Breast epithelium (tissue), 3 donors: ENCODE results near the gene SYT2.

Experiments
- CTCF ChIP-seq, 3 donors: fragments of 450-650 bp; IDR thresholded peaks; one replicate each; pipeline ENCODE4 v1.5.1; 2016 to 2017; ENCODE audit warnings: antibody characterized with exemption in 3 of 3, mild to moderate bottlenecking in 3 of 3, moderate library complexity in 3 of 3
- POLR2AphosphoS5 ChIP-seq, 3 donors: sonication (generic); formaldehyde crosslinking; IDR thresholded peaks; one replicate each; pipeline ENCODE4 v1.6.1; 2017; ENCODE audit warnings: antibody characterized with exemption in 3 of 3

DNA sequence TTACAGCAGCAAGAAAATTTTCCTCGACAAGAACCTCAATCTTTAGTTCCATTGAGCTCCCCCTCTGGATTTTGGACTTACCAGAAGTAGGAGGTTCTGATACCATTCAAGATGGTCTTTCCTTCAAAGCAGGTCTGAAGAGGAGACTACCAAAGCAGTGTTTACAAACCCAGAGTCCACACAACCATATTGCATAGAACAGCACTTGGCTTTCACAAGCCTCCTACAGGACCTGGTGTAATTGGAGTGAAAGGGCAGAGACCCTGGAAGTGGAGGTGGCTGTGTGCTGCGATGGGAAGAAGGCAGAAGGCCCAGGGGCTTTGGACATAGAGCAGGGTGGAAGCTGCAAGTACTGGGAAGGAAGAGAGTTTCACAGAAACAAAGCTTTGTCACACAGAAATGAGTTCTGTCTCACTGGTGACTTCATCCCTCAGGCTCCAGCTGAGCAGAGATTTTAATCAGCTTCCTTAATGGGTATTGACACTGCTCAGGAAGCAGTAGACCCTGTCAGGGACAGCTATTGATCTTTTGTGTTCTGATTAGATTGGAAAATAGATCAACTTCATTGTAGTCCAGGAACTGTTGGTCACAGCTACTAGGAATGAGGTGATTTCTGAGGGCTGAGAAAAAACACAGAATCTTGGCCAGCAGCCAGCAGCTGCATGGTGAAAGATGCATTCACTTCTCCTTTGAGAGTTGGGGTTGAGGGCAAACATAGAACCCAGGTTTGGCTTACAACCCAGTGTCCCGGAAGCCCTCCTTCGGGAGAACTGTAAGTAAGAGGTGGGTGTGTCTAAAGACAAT lies 124.0 kb downstream of the SYT2 start:
- no peak for TF ChIP-seq CTCF (IDR thresholded peaks at IDR 0.05)
- peak in 2 of 3 donors; percentile 33 to 37 for TF ChIP-seq POLR2AphosphoS5 (IDR thresholded peaks at IDR 0.05)
